Raji (cell line): ENCODE results near the gene SHF.

Experiments used
- POLR2A ChIP-seq: IDR thresholded peaks from 2 replicates; pipeline ENCODE4 v1.6.1; 2011; ENCODE audit warnings: low read depth, low read length, control low read depth; ENCODE audit not compliant: insufficient read depth

SHF gene

DNA sequence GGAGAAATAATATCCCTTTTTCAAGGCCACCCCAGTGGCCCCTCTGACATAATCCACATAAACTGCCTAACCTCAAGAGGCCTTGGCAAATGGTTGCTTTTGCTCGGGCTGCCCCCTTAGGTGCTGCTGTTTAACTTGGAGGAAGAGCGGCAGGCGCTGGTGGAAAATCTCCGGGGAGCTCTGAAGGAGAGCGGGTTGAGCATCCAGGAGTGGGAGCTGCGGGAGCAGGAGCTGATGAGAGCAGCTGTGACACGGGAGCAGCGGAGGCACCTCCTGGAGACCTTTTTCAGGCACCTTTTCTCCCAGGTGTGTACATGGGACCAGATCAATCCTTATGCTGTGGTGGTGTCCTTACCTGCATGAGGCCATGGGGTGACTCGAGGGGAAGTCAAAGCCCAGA is 43.0 kb downstream of the SHF start:
- no peak for TF ChIP-seq POLR2A

GRCh38 chr15:45143946-45144345 is 43.8 kb downstream of the SHF start:
- no peak for TF ChIP-seq POLR2A

DNA sequence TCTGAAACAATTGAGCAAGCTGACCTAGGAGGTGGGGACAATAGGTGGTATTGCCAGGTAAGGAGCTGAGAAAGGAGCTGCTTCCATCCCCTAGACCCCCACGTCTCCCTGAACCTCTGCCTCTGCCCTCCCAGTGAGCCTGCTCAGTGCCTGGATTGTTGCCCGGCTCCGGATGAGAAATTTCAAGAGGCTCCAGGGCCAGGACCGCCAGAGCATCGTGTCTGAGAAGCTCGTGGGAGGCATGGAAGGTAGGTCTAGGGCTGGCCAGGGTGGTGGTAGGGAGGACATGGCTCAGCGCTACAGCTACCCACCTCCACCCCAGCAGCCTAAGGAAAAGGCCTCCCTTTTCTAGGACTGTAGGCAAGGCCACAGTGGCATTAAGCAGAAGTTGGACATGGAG is 44.7 kb downstream of the SHF start:
- TF ChIP-seq POLR2A = no peak

GRCh38 chr15:45141386-45141785 is 46.4 kb downstream of the SHF start:
- TF ChIP-seq POLR2A = no peak

- TF ChIP-seq POLR2A = no peak
Measured at GRCh38 chr15:45140557-45141250, 47.1 kb downstream of the SHF start.

GRCh38 chr15:45139770-45140169 is 48.0 kb downstream of the SHF start:
- no peak for TF ChIP-seq POLR2A

- TF ChIP-seq POLR2A = no peak
Measured at GRCh38 chr15:45138814-45139765, 48.7 kb downstream of the SHF start.

DNA sequence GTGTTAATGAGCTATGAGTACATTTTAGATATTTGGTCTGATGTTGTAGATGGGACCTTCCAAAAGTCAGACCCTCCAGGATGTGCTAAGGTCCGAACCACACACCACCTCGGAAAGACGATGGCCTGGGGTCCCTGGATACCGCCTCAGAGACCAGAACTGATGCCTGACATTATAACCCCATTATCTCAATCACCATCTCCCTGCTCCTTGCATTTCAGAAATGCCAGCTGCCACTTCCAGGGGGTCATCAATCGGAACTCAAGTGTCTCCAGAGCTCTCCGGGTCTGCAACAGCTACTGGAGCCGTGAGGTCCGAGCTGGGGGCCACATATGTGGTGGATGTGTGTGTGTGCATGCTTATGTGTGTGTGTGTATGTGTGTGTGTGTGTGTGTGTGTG is 50.1 kb downstream of the SHF start:
- TF ChIP-seq POLR2A = no peak

- TF ChIP-seq POLR2A = no peak
Measured at GRCh38 chr15:45136378-45136764, 51.4 kb downstream of the SHF start.

GRCh38 chr15:45134682-45135604 is 52.8 kb downstream of the SHF start:
- TF ChIP-seq POLR2A = no peak

GRCh38 chr15:45134046-45134445 is 53.7 kb downstream of the SHF start:
- no peak for TF ChIP-seq POLR2A

- no peak for TF ChIP-seq POLR2A
Measured at GRCh38 chr15:45133561-45133920, 54.2 kb downstream of the SHF start.

DNA sequence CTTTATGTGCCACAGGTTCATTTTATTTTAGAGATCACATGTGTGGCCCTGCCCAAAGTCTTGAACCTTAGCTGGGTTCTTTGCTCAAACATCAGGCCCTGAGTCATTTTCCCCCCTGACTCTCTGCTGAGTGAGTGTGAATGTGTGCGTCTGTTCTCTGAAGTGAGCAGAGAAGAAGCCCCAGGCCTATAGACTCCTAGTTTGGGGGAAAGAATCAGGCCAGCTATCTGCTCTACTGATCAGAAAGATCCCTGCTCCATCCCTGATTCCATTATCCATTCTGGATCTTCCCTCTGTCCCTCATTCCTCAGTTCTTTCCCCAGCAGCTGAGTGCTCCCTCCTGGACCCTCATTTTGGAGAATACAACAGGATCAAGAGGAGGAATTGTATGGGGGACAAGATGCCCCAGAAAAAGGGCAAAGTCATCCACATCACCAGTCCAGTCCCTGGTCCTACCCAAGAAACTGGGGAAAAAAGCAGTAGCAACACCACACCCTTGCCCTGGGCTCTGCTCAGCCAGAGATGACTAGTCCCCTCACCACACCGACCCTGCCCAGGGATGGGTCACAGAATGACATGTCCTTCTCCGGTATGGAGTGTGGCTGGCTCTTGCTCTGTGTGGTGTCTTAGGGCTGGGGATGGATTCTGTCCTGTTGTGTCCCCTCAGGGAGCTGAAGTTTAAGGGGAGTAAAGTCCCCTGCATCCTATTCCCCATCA is 54.8 kb downstream of the SHF start:
- TF ChIP-seq POLR2A = no peak

DNA sequence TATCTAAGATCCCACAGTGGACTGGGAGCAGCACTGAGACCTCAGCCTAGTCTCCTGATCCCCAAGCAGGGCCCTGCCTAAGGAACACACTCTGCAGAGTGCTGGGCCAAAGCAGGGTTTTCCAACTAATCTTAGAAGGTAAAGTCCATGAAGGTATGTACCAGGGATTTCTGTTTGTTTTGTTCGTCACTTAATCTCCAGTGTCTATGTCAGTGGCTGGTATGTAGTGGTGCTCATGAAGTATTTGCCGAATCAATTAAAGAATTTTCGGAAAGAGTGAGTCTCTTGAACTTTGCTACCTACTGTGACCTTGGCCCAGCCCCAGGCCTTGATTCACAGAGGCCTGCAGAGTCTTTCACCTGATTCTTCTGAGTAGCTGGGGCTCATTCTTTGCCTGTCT is 56.3 kb downstream of the SHF start:
- no peak for TF ChIP-seq POLR2A
